Activated naive CD8-positive, alpha-beta T cell (primary cell): ENCODE data around the gene GBGT1.

ENCODE experiments used
- H3K27ac Mint-ChIP-seq: one replicate; pipeline ENCODE4 v1.8.0; 2021; ENCODE audit warnings: mixed read lengths
- H3K27me3 Mint-ChIP-seq: one replicate; pipeline ENCODE4 v1.8.0; 2021; ENCODE audit warnings: mixed read lengths
- H3K36me3 Mint-ChIP-seq: one replicate; pipeline ENCODE4 v1.8.0; 2021; ENCODE audit warnings: mixed read lengths
- H3K4me1 Mint-ChIP-seq: one replicate; pipeline ENCODE4 v1.8.0; 2021; ENCODE audit warnings: low read depth, mixed read lengths
- H3K4me3 Mint-ChIP-seq: one replicate; pipeline ENCODE4 v1.8.0; 2021; ENCODE audit warnings: mild to moderate bottlenecking, mixed read lengths
- H3K9me3 Mint-ChIP-seq: one replicate; pipeline ENCODE4 v1.8.0; 2021; ENCODE audit warnings: low read depth, mixed read lengths

The GBGT1 gene

DNA sequence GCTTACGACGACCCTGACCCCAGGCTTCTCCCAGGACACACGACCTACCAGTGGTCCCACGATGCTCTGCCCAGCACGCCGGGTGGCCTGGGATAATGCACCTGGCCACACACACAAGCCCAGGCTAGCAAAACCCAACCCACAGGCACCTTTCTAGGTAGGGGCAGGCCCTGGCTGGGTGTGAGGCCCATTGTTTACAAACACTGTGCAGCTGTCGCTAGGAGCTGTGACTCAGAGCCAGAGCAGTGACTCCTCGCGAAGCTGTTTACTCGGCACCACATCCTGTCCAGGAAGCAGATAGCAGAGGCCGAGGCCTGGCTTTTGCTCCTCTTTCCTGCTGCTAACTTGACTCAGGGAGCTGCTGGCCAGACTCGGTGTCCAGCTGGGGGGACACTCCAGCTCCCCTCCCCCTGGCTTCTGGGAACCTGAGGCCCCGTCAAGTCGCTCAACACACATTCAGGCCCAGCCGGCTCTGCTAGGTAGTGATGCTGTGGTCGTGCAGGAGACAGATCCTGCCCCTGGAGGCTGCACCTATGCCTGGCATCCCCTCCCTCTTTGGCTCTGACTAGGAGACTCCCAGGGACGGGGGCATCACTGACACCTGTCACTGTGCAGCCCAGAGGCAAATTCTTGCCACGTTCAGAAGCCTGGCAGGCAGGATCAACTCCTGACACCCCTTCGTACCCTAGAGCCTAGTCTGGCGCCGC lies 29.9 kb downstream of the GBGT1 start:
- Mint-ChIP-seq H3K4me3 (peak overlapping the region; percentile 85), H3K36me3 (peaks cover 2% of the 10 kb centered on the region), H3K27me3 (no peaks in the 10 kb centered on the region), H3K4me1 (peaks cover 64% of the 10 kb centered on the region), H3K9me3 (no peaks in the 10 kb centered on the region), H3K27ac (peak overlapping the region; percentile 98)

DNA sequence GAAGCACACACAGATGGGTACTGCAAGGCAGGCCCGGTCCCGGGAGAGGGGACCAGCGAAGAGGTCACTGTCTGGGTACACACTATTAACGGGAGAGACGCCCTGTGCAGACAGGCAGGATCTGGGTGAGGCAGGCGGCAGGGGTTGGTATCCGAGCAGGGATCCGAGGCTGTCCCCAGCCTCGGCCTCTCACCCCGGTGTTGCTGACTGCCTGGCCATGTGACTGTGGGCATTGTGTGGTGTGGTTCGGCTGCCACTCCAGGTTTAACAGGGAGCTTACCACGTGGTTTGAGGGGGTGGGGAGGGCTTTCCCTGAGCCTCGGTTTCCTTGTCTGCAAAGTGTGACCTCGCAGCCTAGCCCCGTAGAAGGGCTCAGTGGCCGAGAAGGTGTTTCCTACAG lies 31.5 kb downstream of the GBGT1 start:
- H3K4me1 Mint-ChIP-seq: peaks cover 69% of the 10 kb centered on the region
- no peaks in the 10 kb centered on the region for H3K9me3 Mint-ChIP-seq
- H3K27ac Mint-ChIP-seq: peak overlapping the region; percentile 89
- H3K36me3 Mint-ChIP-seq: peaks cover 2% of the 10 kb centered on the region
- H3K27me3 Mint-ChIP-seq: no peaks in the 10 kb centered on the region
- H3K4me3 Mint-ChIP-seq: peak overlapping the region; percentile 63

DNA sequence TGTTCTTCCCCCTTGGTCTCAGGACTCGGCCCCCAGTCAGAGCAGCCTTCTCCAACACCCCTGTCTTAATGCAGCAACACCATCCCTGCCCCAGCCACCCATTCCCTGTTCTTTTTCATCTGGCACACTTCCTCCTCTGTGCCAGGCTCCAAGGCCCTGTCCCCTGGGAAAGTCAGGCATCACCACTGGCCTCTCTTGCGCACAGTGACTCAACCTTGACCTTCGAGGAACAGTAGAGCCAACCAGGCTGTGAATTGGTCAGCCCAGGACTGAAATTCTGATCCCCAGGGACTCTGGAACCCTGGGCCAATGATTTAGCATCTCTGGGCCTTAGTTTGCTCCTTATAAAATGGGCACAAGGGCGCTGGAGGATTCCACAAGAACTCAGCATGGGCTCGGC lies 32.2 kb downstream of the GBGT1 start:
- Mint-ChIP-seq H3K27me3 (no peaks in the 10 kb centered on the region), H3K27ac (peak overlapping the region; percentile 89), H3K9me3 (no peaks in the 10 kb centered on the region), H3K4me1 (peaks cover 72% of the 10 kb centered on the region), H3K4me3 (peak overlapping the region; percentile 63), H3K36me3 (peaks cover 2% of the 10 kb centered on the region)

DNA sequence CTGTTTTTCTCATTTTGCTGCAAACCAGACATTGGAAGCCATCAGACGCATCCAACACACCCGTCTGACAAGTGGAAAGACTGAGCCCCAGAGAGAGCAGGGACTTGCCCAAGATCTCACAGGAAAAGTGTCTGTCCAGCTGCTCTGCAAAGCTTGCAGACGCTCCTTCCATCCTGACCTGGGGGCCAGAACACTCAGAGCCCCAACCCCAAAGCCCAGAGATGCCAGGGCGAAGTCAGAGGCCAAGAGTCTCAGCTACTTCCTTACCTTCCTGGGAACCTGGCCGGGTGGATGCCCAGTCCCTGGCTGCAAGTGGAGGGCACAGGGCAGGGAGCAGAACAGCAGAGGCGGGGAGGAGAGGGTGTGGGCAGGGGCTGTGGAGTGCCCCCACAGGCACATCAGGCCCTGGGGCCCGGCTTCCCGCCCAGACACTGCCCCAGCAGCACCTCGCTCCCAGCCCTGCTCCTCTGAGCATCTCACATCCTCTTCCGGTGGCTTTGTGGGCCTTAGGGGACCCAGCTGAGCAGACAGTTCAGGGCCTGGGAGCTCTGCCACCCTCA lies 32.9 kb downstream of the GBGT1 start:
- H3K4me1 Mint-ChIP-seq: peaks cover 72% of the 10 kb centered on the region
- H3K9me3 Mint-ChIP-seq: no peaks in the 10 kb centered on the region
- peak overlapping the region; percentile 92 for H3K27ac Mint-ChIP-seq
- no peaks in the 10 kb centered on the region for H3K27me3 Mint-ChIP-seq
- H3K36me3 Mint-ChIP-seq: peaks cover 2% of the 10 kb centered on the region
- H3K4me3 Mint-ChIP-seq: peak overlapping the region; percentile 64

DNA sequence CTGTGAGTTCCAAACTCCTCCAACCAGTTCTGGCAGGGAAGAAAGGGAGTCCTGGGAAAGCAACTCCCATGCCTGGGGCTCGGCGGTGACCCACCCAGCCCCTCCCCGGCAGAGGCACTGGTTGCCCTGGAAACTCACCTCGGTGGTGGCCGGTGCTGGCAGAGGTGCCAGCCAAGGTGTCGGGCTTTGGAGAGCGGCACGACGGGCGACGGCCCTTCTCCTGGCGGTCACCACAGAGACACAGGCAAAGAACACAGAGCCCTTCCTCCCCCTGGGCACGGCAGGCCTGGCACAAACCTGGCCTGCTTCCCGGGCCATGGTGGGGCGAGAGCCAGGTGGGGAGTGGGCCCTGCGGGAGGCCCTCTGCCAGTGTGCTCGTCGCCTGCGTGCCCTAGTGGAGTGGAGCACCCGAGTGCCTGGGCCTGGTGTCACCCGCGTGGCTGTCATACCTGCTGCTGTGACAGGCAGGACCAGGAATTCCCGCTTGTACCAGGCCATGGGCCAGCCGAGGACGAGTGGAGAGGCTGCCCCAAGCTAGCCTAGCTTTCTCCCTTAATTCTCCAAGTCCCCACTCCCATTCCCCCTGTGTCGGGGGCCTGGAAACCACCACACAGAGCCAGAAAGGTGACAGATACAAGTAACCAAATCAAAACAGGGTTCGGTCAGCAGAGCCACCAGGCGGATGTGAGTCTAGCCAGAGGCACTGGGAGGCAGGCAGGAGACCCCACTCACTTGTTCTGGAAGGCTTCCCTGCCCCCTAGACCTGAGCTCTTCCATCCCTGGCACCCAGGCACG lies 34.5 kb downstream of the GBGT1 start:
- H3K9me3 Mint-ChIP-seq: no peaks in the 10 kb centered on the region
- H3K36me3 Mint-ChIP-seq: peaks cover 2% of the 10 kb centered on the region
- no peaks in the 10 kb centered on the region for H3K27me3 Mint-ChIP-seq
- peak overlapping the region; percentile 68 for H3K27ac Mint-ChIP-seq
- H3K4me3 Mint-ChIP-seq: peak overlapping the region; percentile 30
- H3K4me1 Mint-ChIP-seq: peaks cover 71% of the 10 kb centered on the region

DNA sequence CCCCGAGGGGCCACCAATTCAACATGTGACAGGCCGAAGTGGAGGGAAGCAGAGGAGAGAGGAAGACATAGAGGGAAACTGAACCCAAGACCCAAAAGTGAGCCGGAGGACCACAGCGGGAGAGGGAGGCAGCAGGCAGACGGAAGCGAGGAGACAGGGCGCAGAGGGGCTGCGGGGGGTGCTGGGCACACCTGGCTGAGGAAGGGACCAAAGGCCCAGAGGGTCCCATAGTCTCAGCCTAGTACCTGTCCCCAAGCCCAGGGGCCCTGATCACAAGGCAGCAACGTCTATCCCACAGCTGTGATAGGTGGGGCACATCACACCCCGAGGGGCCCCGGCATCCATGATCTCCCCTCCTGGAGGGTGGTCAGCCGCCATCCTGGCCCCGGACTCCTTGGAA lies 35.6 kb downstream of the GBGT1 start:
- Mint-ChIP-seq H3K4me1 (peaks cover 68% of the 10 kb centered on the region), H3K27ac (no peak overlapping the region), H3K9me3 (no peaks in the 10 kb centered on the region), H3K36me3 (no peaks in the 10 kb centered on the region), H3K4me3 (peak overlapping the region; percentile 38), H3K27me3 (no peaks in the 10 kb centered on the region)

DNA sequence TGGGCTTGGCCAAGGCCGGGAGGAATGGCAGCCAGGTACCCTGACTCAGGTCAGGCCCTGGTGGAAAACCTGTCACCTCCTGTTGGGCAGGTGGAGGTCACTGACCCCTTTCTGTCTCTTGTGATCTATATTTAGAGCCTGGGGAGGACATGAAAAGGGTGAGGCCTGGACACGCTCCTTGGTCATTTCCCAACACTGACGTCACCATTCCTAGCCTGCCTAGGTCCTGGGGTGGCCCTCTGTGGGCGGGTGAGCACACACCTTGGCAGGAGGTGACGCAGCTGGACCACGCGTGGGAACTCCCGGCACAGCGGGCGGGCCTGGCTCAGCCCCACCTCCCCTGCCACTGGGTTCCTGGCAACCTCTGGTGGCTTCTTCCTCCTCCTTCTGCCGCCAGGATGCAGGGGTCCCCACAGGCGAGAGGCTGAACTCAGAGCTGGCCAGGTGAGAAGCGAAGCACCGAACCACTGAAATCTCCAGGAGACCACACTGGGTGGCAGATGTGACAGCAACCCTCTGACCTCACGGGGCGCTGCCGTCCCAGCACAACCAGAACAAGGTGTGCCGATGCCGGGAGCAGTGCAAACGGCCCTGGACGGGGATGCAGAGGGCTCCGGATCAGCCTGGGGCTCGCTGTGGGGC lies 36.3 kb downstream of the GBGT1 start:
- no peaks in the 10 kb centered on the region for H3K27me3 Mint-ChIP-seq
- no peaks in the 10 kb centered on the region for H3K9me3 Mint-ChIP-seq
- no peaks in the 10 kb centered on the region for H3K36me3 Mint-ChIP-seq
- H3K4me1 Mint-ChIP-seq: peaks cover 67% of the 10 kb centered on the region
- H3K4me3 Mint-ChIP-seq: peak overlapping the region; percentile 38
- no peak overlapping the region for H3K27ac Mint-ChIP-seq

DNA sequence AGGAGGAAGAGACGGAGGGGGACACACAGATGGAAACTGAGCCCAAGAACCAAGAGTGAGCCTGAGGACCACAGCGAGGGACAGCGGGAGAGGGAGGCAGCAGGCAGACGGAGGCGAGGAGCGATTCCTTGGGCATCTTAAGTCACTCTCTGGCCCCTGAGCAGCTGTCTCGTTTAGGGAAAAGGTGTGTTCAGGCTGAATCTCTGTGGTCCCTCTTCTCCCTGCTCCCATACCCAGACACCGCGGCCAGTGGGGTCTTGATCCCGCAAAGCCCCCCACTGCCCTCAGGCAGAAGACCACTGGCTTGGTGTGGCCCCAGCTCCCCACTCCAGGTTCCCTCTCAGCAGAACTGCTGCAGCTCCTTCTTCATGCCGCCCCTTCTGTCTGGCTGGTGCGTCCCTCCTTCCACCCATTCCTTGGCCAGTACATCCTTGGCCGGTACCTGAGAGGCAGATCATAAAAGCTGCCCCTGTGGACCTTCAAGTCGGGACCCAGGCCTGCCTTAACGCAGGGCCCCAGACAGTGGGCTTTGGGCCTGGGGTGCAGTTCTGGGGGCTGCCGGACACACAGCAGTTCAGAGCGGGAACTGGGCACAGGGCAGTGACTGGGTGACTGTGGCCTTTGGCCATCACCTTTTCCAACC lies 36.9 kb downstream of the GBGT1 start:
- Mint-ChIP-seq H3K27ac (peak overlapping the region; percentile 34), H3K27me3 (no peaks in the 10 kb centered on the region), H3K4me3 (peak overlapping the region; percentile 66), H3K9me3 (no peaks in the 10 kb centered on the region), H3K4me1 (peaks cover 66% of the 10 kb centered on the region), H3K36me3 (no peaks in the 10 kb centered on the region)

DNA sequence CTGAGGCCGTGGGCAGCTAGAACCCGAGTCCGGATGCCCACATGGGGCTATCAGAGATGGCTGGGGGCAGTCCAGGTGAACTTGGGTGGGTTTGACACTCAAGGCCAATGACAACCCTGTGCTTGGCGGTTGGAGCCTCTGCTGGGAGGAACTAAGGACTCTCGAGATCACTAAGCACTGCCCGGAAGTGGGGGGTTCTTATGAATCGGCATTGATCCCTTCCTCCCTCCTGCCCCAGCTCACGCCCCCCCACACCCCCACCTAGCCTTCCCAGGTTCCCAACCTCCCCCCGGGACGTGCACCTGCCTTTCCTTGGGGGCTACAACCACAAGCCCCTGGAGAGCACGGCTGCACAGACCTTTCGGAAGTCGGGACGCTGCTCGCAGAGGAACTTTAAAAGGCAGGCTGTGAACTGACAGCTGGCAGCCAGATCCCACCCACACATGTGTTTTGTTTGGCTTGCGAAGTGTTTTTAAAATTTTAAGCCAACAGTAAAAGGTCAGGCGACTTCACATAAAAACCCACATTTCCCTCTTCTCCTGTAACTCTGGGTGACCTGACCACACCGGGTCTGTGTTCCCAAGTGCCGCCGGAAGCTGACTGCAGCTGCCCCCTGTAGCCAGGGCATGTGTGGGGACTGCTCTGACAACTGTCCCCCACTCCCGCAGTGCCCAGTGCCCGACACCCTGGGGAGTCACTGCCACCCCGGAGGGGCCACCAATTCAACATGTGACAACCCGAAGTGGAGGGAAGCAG lies 37.6 kb downstream of the GBGT1 start:
- H3K4me1 Mint-ChIP-seq: peaks cover 64% of the 10 kb centered on the region
- H3K27me3 Mint-ChIP-seq: no peaks in the 10 kb centered on the region
- no peaks in the 10 kb centered on the region for H3K9me3 Mint-ChIP-seq
- H3K36me3 Mint-ChIP-seq: no peaks in the 10 kb centered on the region
- H3K27ac Mint-ChIP-seq: peak overlapping the region; percentile 34
- H3K4me3 Mint-ChIP-seq: peak overlapping the region; percentile 66

DNA sequence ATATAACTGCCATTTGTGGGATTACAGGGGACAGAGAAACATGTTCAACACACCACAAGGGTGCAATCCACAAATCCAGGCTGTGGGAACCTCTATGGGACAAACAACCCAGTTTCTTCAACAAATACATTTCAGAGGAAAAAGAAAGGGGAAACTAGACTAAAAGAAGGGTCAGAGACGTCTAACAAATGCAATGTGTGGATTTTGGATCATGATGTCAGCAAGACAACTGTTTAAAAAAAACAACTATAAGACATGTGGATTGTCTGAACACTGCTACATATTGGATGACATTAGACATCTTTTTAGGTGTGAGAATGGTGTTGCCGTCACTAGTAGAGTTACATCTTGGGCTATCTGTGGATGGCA lies 38.8 kb downstream of the GBGT1 start:
- Mint-ChIP-seq H3K4me3 (peak overlapping the region; percentile 33), H3K36me3 (no peaks in the 10 kb centered on the region), H3K9me3 (no peaks in the 10 kb centered on the region), H3K27me3 (no peaks in the 10 kb centered on the region), H3K4me1 (peaks cover 65% of the 10 kb centered on the region), H3K27ac (peak overlapping the region; percentile 46)

DNA sequence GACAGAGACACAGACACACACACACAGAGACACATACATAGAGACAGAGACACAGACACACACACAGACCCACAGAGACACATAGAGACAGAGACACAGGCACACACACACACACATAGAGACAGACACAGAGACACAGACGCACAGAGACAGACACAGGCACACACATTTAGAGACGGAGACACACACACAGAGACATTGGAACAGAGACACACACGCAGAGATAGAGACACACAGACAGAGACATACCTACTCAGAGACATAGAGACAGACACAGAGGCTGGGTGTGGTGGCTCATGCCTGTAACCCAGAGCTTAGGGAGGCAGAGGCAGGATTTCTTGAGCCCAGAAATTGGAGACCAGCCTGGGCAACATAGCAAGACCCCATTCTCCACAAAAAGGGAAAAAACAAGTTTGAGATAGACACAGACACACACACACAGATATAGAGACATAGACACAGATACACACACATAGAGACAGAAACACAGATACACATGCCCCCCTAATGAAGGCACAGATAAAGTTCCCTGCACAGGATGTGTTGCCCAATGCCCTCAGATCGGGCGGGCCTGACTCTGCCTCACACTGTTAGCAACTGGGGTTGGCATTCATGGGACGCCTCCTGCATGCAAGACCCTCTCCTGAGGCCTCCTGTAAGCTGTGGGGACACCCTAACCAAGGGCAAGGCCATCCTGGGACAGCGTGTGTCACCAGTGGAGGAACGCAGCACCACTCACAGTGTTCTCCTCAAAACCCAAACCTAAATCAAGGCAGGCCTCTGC lies 39.4 kb downstream of the GBGT1 start:
- no peaks in the 10 kb centered on the region for H3K36me3 Mint-ChIP-seq
- H3K27ac Mint-ChIP-seq: peak overlapping the region; percentile 58
- H3K4me3 Mint-ChIP-seq: peak overlapping the region; percentile 33
- no peaks in the 10 kb centered on the region for H3K9me3 Mint-ChIP-seq
- peaks cover 61% of the 10 kb centered on the region for H3K4me1 Mint-ChIP-seq
- H3K27me3 Mint-ChIP-seq: no peaks in the 10 kb centered on the region

DNA sequence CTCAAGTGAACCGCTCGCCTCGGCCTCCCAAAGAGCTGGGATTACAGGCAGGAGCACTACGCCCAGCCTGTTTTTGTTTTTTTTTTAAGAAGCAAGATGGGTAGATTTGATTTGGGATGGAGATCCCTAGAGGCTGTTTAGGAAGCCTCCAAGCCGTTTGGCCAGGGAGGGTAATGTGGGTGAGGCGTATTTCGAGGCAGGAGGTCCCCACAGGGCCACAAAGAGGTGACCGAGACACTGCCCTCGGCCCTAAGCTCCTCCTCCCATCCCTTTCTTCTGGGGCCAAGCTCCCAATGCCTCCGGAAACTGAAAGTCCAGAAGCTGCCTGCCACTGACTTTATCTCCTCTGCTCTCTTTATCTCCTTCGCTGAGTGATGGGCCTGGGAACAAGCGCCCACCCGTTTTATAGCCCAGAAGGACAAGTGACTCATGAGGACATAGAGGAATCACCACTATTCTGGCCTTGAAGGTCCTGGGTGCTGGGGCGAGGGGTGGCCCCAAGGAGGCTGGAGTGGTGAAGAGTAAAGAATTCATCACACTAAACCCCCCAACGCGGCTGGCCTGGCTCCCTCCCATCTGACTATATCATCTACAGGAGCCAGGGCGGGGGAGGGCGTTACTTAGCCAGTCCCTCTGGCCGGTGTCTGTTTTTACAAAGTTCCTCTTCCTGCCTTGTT lies 40.6 kb downstream of the GBGT1 start:
- H3K4me3 Mint-ChIP-seq: no peak overlapping the region
- H3K9me3 Mint-ChIP-seq: no peaks in the 10 kb centered on the region
- H3K27ac Mint-ChIP-seq: peak overlapping the region; percentile 93
- no peaks in the 10 kb centered on the region for H3K36me3 Mint-ChIP-seq
- peaks cover 67% of the 10 kb centered on the region for H3K4me1 Mint-ChIP-seq
- no peaks in the 10 kb centered on the region for H3K27me3 Mint-ChIP-seq

DNA sequence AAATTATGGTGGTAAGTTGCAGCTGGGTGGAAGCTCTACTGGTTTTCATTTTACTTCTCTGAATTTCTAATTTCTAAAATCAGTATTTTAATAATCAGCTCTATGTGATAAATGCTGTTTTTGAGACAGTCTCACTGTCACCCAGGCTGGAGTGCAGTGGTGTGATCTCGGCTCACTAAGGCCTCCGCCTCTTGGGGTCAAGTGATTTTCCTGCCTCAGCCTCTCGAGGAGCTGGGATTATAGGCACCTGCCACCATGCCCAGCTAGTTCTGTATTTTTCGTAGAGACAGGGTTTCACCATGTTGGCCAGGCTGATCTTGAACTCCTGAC lies 41.1 kb downstream of the GBGT1 start:
- Mint-ChIP-seq H3K4me1 (peaks cover 65% of the 10 kb centered on the region), H3K36me3 (no peaks in the 10 kb centered on the region), H3K4me3 (no peak overlapping the region), H3K27me3 (no peaks in the 10 kb centered on the region), H3K9me3 (no peaks in the 10 kb centered on the region), H3K27ac (peak overlapping the region; percentile 93)
